DOHH2 (cell line): ENCODE results near the gene EIF4E3.

Experiments
- EZH2phosphoT487 ChIP-seq: fragments of 200-600 bp; sonication (generic); IDR thresholded peaks from 2 replicates; pipeline ENCODE4 v1.6.1; 2017; ENCODE audit warnings: borderline replicate concordance, mild to moderate bottlenecking, antibody characterized with exemption, low read length, moderate library complexity, mixed read lengths
- TF ChIP-seq, protein P1 (sequence below): fragments of 200-600 bp; sonication (generic); IDR thresholded peaks from one replicate; pipeline ENCODE4 v1.5.1; 2014; ENCODE audit warnings: antibody characterized with exemption, mild to moderate bottlenecking, low read depth, low read length; ENCODE audit not compliant: poor library complexity, severe bottlenecking

DNA sequence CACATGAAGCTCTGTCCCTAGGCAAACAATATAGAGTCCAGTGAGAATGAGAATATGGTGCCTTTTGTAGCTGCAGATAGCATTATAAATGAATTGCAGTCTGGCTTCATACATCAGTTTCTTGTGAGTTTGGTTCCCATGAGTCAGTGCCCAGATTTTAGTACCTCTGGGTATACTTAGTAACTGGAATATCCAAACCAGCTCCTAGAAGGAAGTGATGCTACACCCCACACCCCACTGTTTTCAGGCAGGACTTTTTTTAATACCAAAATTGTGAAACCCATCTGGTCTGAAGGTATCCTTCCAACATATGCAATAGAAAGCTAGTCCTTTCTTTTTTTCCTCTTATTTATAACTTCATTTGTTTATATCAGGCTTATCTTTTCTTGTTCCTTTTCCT, 99.5 kb downstream of the EIF4E3 start:
- TF ChIP-seq, protein P1, sequence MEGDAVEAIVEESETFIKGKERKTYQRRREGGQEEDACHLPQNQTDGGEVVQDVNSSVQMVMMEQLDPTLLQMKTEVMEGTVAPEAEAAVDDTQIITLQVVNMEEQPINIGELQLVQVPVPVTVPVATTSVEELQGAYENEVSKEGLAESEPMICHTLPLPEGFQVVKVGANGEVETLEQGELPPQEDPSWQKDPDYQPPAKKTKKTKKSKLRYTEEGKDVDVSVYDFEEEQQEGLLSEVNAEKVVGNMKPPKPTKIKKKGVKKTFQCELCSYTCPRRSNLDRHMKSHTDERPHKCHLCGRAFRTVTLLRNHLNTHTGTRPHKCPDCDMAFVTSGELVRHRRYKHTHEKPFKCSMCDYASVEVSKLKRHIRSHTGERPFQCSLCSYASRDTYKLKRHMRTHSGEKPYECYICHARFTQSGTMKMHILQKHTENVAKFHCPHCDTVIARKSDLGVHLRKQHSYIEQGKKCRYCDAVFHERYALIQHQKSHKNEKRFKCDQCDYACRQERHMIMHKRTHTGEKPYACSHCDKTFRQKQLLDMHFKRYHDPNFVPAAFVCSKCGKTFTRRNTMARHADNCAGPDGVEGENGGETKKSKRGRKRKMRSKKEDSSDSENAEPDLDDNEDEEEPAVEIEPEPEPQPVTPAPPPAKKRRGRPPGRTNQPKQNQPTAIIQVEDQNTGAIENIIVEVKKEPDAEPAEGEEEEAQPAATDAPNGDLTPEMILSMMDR: no peak
- no peak for TF ChIP-seq EZH2phosphoT487
